ENCODE results near the gene ELAPOR1. TPM values are rescaled to one million over a fixed set of nuclear protein-coding genes. Genes with fewer than 3 reads are reported as not detected.

Gene ELAPOR1
- total RNA-seq, 8 experiments from 2014 or later, result 0.54 to 14.7 (median 7.7) TPM

- 92 to 100% (median 100%) methylated on average over 1 to 2 of the region's 2 CpGs; no CpG with 5 or more reads in 3 of the 10 experiments for WGBS, 10 experiments
- no peak for ATAC-seq (replicated peaks in 6 of 8)
- Histone ChIP-seq H3K27ac (no peak overlapping the region), H3K4me3 (no peak overlapping the region), H3K4me1 (replicated peaks in 1 of 2) (peaks cover under 1 to 5% of the 10 kb centered on the region in 2 donors)
- in situ Hi-C loops (cut with MboI; ENCODE audit: low pct_unique_long_range_greater_than_20kb in 2 of 9, low sequenced_read_pairs in 9 of 9, unreplicated experiment in 9 of 9), result no loop called here
Observed at GRCh38 chr1:109156916-109157385, 43.0 kb downstream of the ELAPOR1 start.

- in situ Hi-C loops (cut with MboI; ENCODE audit: low pct_unique_long_range_greater_than_20kb in 2 of 9, low sequenced_read_pairs in 9 of 9, unreplicated experiment in 9 of 9), result no loop called here
- Histone ChIP-seq H3K27ac (no peak overlapping the region), H3K4me1 (replicated peaks in 1 of 2) (peaks cover 4 to 8% of the 10 kb centered on the region in 2 donors), H3K4me3 (no peak overlapping the region)
- ATAC-seq (replicated peaks in 6 of 8), result peak in 3 of 8 experiments; percentile 13 to 58 (median 29)
- 68 to 100% (median 84%) methylated on average over 2 to 7 of the region's 7 CpGs; no CpG with 5 or more reads in 1 of the 10 experiments for WGBS, 10 experiments
Observed at GRCh38 chr1:109158433-109158832, 44.5 kb downstream of the ELAPOR1 start.

GRCh38 chr1:109159326-109159725 lies 45.4 kb downstream of the ELAPOR1 start:
- no peak for ATAC-seq (replicated peaks in 6 of 8)
- no peak overlapping the region for H3K4me3 ChIP-seq
- H3K4me1 ChIP-seq (replicated peaks in 1 of 2), result peaks cover 4 to 8% of the 10 kb centered on the region in 2 donors
- in situ Hi-C loops (cut with MboI; ENCODE audit: low pct_unique_long_range_greater_than_20kb in 2 of 9, low sequenced_read_pairs in 9 of 9, unreplicated experiment in 9 of 9), result no loop called here
- H3K27ac ChIP-seq, result no peak overlapping the region
- 40 to 100% (median 89%) methylated on average over 1 to 3 of the region's 3 CpGs; no CpG with 5 or more reads in 3 of the 10 experiments for WGBS, 10 experiments

GRCh38 chr1:109160071-109160840 lies 46.3 kb downstream of the ELAPOR1 start:
- H3K27ac ChIP-seq, result no peak overlapping the region
- H3K4me3 ChIP-seq, result no peak overlapping the region
- peaks cover 4 to 8% of the 10 kb centered on the region in 2 donors for H3K4me1 ChIP-seq (replicated peaks in 1 of 2)
- in situ Hi-C loops (cut with MboI; ENCODE audit: low pct_unique_long_range_greater_than_20kb in 2 of 9, low sequenced_read_pairs in 9 of 9, unreplicated experiment in 9 of 9), result no loop called here
- no peak for ATAC-seq (replicated peaks in 6 of 8)
- 64 to 100% (median 95%) methylated on average over 1 to 7 of the region's 7 CpGs for WGBS, 10 experiments

GRCh38 chr1:109161858-109162606 lies 48.1 kb downstream of the ELAPOR1 start:
- peak overlapping the region in 1 of 2 donors; percentile 8 for H3K27ac ChIP-seq
- ATAC-seq (replicated peaks in 6 of 8), result peak; percentile 47 to 95 (median 62)
- peaks cover 10 to 14% of the 10 kb centered on the region in 2 donors for H3K4me1 ChIP-seq (replicated peaks in 1 of 2)
- in situ Hi-C loops (cut with MboI; ENCODE audit: low pct_unique_long_range_greater_than_20kb in 2 of 9, low sequenced_read_pairs in 9 of 9, unreplicated experiment in 9 of 9), result no loop called here
- no peak overlapping the region for H3K4me3 ChIP-seq
- 0 to 71% (median 24%) methylated on average over 1 to 7 of the region's 12 CpGs; no CpG with 5 or more reads in 1 of the 10 experiments for WGBS, 10 experiments

- Histone ChIP-seq H3K27ac (no peak overlapping the region), H3K4me3 (no peak overlapping the region), H3K4me1 (replicated peaks in 1 of 2) (peaks cover 16 to 20% of the 10 kb centered on the region in 2 donors)
- in situ Hi-C loops (cut with MboI; ENCODE audit: low pct_unique_long_range_greater_than_20kb in 2 of 9, low sequenced_read_pairs in 9 of 9, unreplicated experiment in 9 of 9), result no loop called here
- peak in 2 of 8 experiments; percentile 3 to 26 for ATAC-seq (replicated peaks in 6 of 8)
Observed at GRCh38 chr1:109162626-109163025, 48.7 kb downstream of the ELAPOR1 start.

- Histone ChIP-seq H3K4me1 (replicated peaks in 1 of 2) (peaks cover 17 to 27% of the 10 kb centered on the region in 2 donors), H3K4me3 (no peak overlapping the region), H3K27ac (no peak overlapping the region)
- ATAC-seq (replicated peaks in 6 of 8), result no peak
- in situ Hi-C loops (cut with MboI; ENCODE audit: low pct_unique_long_range_greater_than_20kb in 2 of 9, low sequenced_read_pairs in 9 of 9, unreplicated experiment in 9 of 9), result no loop called here
Observed at GRCh38 chr1:109163551-109163950, 49.6 kb downstream of the ELAPOR1 start.

Other genes with a start within 250 kb of the ELAPOR1 start
- 10 to 100 TPM in 6 of 8 experiments, 1 to 10 TPM in 2; 7.6 to 45.8 (median 15.1) TPM for gene GPSM2, start 237.1 kb upstream of the ELAPOR1 start, total RNA-seq
- gene CLCC1, start 150.6 kb upstream of the ELAPOR1 start, total RNA-seq, result 10 to 100 TPM; 21.2 to 33.7 (median 26.3) TPM
- 10 to 100 TPM; 10.3 to 65.3 (median 48.6) TPM for gene WDR47, start 72.0 kb upstream of the ELAPOR1 start, total RNA-seq
- 100 to 1,000 TPM in 4 of 8 experiments, 10 to 100 TPM in 4; 56.4 to 190 (median 97.3) TPM for gene TAF13, start 38.1 kb upstream of the ELAPOR1 start, total RNA-seq
- 10 to 100 TPM; 20.1 to 72.2 (median 46.4) TPM for gene TMEM167B, start 23.4 kb upstream of the ELAPOR1 start, total RNA-seq
- gene SARS1, start 99.8 kb downstream of the ELAPOR1 start, total RNA-seq, result 100 to 1,000 TPM; 118 to 795 (median 414) TPM
- 10 to 100 TPM in 7 of 8 experiments, 1 to 10 TPM in 1; 1.1 to 90.9 (median 43.3) TPM for gene CELSR2, start 135.4 kb downstream of the ELAPOR1 start, total RNA-seq
- 100 to 1,000 TPM in 2 of 8 experiments, 10 to 100 TPM in 5, 1 to 10 TPM in 1; 7.0 to 118 (median 12.9) TPM for gene PSRC1, start 169.0 kb downstream of the ELAPOR1 start, total RNA-seq
- gene MYBPHL, start 192.9 kb downstream of the ELAPOR1 start, total RNA-seq, result under 1 TPM in 3 of 8 experiments, not detected in 5; 0.67 to 0.92 (median 0.81) TPM